HepG2 (cell line): ENCODE measurements around the gene NUP93. TPM values are rescaled to one million over a fixed set of nuclear protein-coding genes. Genes with fewer than 3 reads are reported as not detected.
A peak's percentile ranks its signal among the peaks of the same experiment; 100 is the strongest.

ENCODE experiments used
- CBX2 ChIP-seq, 2 experiments: fragments of 200-600 bp in 1 of 2; sonication (generic); formaldehyde crosslinking in 1 of 2; IDR thresholded peaks; 2 replicates each; pipeline versions ENCODE4 v1.7.0 to v1.8.1; 2018 to 2022; ENCODE audit warnings: low read depth in 2 of 2, low read length in 1 of 2, mild to moderate bottlenecking in 1 of 2, missing genetic modification reagents in 1 of 2
- KDM5A ChIP-seq: fragments of 200-600 bp; sonication (generic); IDR thresholded peaks from 2 replicates; pipeline ENCODE4 v1.7.0; 2018; ENCODE audit warnings: antibody characterized with exemption, mild to moderate bottlenecking, low read length, borderline replicate concordance
- MTA3 ChIP-seq: sonication (generic); formaldehyde crosslinking; IDR thresholded peaks from 2 replicates; pipeline ENCODE4 v1.4.0; 2020; ENCODE audit warnings: missing genetic modification reagents
- PRPF4 ChIP-seq: fragments of 200-400 bp; formaldehyde crosslinking; IDR thresholded peaks from 2 replicates; pipeline ENCODE4 v1.6.1; 2016; ENCODE audit warnings: low read length, low read depth; ENCODE audit not compliant: poor library complexity, severe bottlenecking
- RAD21 ChIP-seq: fragments of 450-650 bp; formaldehyde crosslinking; IDR thresholded peaks from 2 replicates; pipeline ENCODE4 v1.5.0; 2020; ENCODE audit warnings: mild to moderate bottlenecking
- SIX1 ChIP-seq: sonication (generic); formaldehyde crosslinking; IDR thresholded peaks from 2 replicates; pipeline ENCODE4 v1.4.0; 2020; ENCODE audit warnings: missing genetic modification reagents, borderline replicate concordance
- SP1 ChIP-seq, 2 experiments: fragments of 450-650 bp in 1 of 2; sonication (generic) in 1 of 2; formaldehyde crosslinking in 1 of 2; IDR thresholded peaks; 2 replicates each; pipeline versions ENCODE4 v1.4.0 to v1.6.1; 2016 to 2020; ENCODE audit warnings: missing genetic modification reagents in 1 of 2
- TMF1 ChIP-seq: sonication (generic); formaldehyde crosslinking; IDR thresholded peaks from 2 replicates; pipeline ENCODE4 v1.8.1; 2022; ENCODE audit warnings: low read depth, missing genetic modification reagents
- ZFP62 ChIP-seq: sonication (generic); formaldehyde crosslinking; IDR thresholded peaks from 2 replicates; pipeline ENCODE4 v1.4.0; 2020; ENCODE audit warnings: missing genetic modification reagents
- ZNF138 ChIP-seq: sonication (generic); formaldehyde crosslinking; IDR thresholded peaks from 2 replicates; pipeline ENCODE4 v1.5.0; 2020; ENCODE audit warnings: mild to moderate bottlenecking, low read depth, missing genetic modification reagents
- ZNF335 ChIP-seq: sonication (generic); formaldehyde crosslinking; IDR thresholded peaks from 2 replicates; pipeline ENCODE4 v1.4.0; 2020; ENCODE audit warnings: missing genetic modification reagents
- ZNF615 ChIP-seq: sonication (generic); formaldehyde crosslinking; IDR thresholded peaks from 2 replicates; pipeline ENCODE4 v1.5.0; 2020; ENCODE audit warnings: mild to moderate bottlenecking, missing genetic modification reagents, borderline replicate concordance
- ZNF670 ChIP-seq: sonication (generic); formaldehyde crosslinking; IDR thresholded peaks from 2 replicates; pipeline ENCODE4 v1.8.0; 2022; ENCODE audit warnings: mild to moderate bottlenecking, missing genetic modification reagents, borderline replicate concordance
- polyA plus RNA-seq, 8 experiments: library from polyadenylated mRNA; depleted of rRNA in 3 of 8; stranded (reverse) in 7 of 8; unstranded in 1 of 8; fragments of >200 nt; fragmentation: Illumina TruSeq in 4 of 8; extraction: Trizol in 4 of 8; gene quantifications; 2 replicates each; pipeline versions ENCODE4 v1.2.1 to v1.2.3, GENCODE V29; 2011 to 2016; ENCODE audit warnings: low read depth in 4 of 8, missing spikeins in 1 of 8, mixed read lengths in 1 of 8; ENCODE audit not compliant: insufficient read depth in 1 of 8
- total RNA-seq, 5 experiments: library from RNA; depleted of rRNA; stranded (reverse); fragments of >200 nt; fragmentation: Illumina TruSeq; extraction: Trizol; gene quantifications; 2 replicates each; pipeline ENCODE4 v1.2.3, GENCODE V29; 2016; ENCODE audit warnings: low read depth in 1 of 5
- TF ChIP-seq, protein P1 (sequence below): IDR thresholded peaks from 2 replicates; pipeline ENCODE4 v1.6.1; 2016; ENCODE audit warnings: mild to moderate bottlenecking, missing biosample characterization, missing genetic modification reagents
- TF ChIP-seq, protein P2 (sequence below): sonication (generic); formaldehyde crosslinking; IDR thresholded peaks from 2 replicates; pipeline ENCODE4 v1.4.0; 2020; ENCODE audit warnings: missing genetic modification reagents, borderline replicate concordance
- TF ChIP-seq, protein P3 (sequence below): sonication (generic); formaldehyde crosslinking; IDR thresholded peaks from 2 replicates; pipeline ENCODE4 v1.8.1; 2023; ENCODE audit warnings: mild to moderate bottlenecking, missing genetic modification reagents, borderline replicate concordance
- TF ChIP-seq, protein P4 (sequence below): sonication (generic); formaldehyde crosslinking; IDR thresholded peaks from 2 replicates; pipeline ENCODE4 v1.4.0; 2020; ENCODE audit warnings: missing genetic modification reagents
- TF ChIP-seq, protein P5 (sequence below): sonication (generic); formaldehyde crosslinking; IDR thresholded peaks from 2 replicates; pipeline ENCODE4 v1.4.0; 2020; ENCODE audit warnings: mild to moderate bottlenecking, missing genetic modification reagents

Gene NUP93
- total and polyA plus RNA-seq, 2 of the 13 experiments (the other 11 are each of a cell fraction or from before 2014, with no cell fraction given) = 58.5 to 140 TPM

DNA sequence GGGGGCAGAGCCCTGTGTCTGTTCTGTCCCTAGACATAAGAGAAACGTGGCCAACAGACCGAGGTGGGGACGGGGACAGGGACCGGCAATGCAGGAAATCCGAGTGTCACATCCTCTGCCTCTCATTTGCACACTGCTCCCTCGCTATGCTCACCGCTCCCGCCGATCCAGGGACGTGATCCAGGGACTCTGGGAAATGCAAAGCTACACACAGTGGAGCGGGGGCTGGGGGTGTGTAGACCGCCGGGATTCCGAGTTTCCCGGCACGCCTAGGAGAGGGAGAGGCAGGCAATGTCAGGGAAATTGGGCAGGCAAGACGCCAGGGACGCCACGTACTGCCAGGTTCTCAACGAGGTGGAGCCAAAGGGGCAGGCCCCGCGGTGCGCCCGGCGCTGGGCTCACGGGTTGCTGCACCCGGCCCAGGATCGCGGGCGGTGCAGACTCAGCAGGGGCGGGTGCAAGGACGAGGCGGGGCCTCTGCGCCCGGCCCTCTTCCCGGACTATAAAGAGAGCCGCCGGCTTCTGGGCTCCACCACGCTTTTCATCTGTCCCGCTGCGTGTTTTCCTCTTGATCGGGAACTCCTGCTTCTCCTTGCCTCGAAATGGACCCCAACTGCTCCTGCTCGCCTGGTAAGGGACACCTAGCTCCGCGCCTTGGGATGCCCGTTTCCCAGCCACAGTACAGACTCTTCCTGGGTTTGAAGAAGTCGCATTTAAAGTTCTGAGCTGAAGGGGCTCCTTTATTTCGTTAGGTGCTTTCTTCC is 47.8 kb upstream of the NUP93 start, which contains the start of gene MT1X (continued):
- TF ChIP-seq SP1 (IDR thresholded peaks at IDR 0.05) = no peak
- TF ChIP-seq SP1 (CRISPR knock-in tag; IDR thresholded peaks at IDR 0.05) = peak; percentile 82
- no peak for TF ChIP-seq ZNF615
- no peak for TF ChIP-seq MTA3 (CRISPR knock-in tag)
- TF ChIP-seq SIX1 (CRISPR knock-in tag) = no peak
- no peak for TF ChIP-seq ZNF670 (CRISPR knock-in tag)
- TF ChIP-seq, protein P1, sequence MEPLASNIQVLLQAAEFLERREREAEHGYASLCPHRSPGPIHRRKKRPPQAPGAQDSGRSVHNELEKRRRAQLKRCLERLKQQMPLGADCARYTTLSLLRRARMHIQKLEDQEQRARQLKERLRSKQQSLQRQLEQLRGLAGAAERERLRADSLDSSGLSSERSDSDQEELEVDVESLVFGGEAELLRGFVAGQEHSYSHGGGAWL (CRISPR knock-in tag) = no peak; the same call in 1 of the 2 replicates
- TF ChIP-seq ZNF335 (CRISPR knock-in tag) = no peak
- no peak; the same call in 1 of the 2 replicates for TF ChIP-seq CBX2 (IDR thresholded peaks at IDR 0.05; ENCODE audit: low read depth, low read length)
- TF ChIP-seq CBX2 (CRISPR knock-in tag; IDR thresholded peaks at IDR 0.05; ENCODE audit: low read depth) = peak; percentile 78; the same call in 1 of the 2 replicates
- TF ChIP-seq, protein P2, sequence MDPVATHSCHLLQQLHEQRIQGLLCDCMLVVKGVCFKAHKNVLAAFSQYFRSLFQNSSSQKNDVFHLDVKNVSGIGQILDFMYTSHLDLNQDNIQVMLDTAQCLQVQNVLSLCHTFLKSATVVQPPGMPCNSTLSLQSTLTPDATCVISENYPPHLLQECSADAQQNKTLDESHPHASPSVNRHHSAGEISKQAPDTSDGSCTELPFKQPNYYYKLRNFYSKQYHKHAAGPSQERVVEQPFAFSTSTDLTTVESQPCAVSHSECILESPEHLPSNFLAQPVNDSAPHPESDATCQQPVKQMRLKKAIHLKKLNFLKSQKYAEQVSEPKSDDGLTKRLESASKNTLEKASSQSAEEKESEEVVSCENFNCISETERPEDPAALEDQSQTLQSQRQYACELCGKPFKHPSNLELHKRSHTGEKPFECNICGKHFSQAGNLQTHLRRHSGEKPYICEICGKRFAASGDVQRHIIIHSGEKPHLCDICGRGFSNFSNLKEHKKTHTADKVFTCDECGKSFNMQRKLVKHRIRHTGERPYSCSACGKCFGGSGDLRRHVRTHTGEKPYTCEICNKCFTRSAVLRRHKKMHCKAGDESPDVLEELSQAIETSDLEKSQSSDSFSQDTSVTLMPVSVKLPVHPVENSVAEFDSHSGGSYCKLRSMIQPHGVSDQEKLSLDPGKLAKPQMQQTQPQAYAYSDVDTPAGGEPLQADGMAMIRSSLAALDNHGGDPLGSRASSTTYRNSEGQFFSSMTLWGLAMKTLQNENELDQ (CRISPR knock-in tag) = no peak
- TF ChIP-seq PRPF4 = no peak
- TF ChIP-seq, protein P3, sequence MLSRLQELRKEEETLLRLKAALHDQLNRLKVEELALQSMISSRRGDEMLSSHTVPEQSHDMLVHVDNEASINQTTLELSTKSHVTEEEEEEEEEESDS (CRISPR knock-in tag) = no peak
- no peak for TF ChIP-seq ZNF138
- TF ChIP-seq RAD21 (CRISPR knock-in tag) = no peak
- TF ChIP-seq ZFP62 (CRISPR knock-in tag) = no peak
- TF ChIP-seq TMF1 (CRISPR knock-in tag) = 0 out of 2 replicates have a peak, but pooled peaks have one; percentile 42
- TF ChIP-seq KDM5A = peak; percentile 27; the same call in 1 of the 2 replicates
- TF ChIP-seq, protein P4, sequence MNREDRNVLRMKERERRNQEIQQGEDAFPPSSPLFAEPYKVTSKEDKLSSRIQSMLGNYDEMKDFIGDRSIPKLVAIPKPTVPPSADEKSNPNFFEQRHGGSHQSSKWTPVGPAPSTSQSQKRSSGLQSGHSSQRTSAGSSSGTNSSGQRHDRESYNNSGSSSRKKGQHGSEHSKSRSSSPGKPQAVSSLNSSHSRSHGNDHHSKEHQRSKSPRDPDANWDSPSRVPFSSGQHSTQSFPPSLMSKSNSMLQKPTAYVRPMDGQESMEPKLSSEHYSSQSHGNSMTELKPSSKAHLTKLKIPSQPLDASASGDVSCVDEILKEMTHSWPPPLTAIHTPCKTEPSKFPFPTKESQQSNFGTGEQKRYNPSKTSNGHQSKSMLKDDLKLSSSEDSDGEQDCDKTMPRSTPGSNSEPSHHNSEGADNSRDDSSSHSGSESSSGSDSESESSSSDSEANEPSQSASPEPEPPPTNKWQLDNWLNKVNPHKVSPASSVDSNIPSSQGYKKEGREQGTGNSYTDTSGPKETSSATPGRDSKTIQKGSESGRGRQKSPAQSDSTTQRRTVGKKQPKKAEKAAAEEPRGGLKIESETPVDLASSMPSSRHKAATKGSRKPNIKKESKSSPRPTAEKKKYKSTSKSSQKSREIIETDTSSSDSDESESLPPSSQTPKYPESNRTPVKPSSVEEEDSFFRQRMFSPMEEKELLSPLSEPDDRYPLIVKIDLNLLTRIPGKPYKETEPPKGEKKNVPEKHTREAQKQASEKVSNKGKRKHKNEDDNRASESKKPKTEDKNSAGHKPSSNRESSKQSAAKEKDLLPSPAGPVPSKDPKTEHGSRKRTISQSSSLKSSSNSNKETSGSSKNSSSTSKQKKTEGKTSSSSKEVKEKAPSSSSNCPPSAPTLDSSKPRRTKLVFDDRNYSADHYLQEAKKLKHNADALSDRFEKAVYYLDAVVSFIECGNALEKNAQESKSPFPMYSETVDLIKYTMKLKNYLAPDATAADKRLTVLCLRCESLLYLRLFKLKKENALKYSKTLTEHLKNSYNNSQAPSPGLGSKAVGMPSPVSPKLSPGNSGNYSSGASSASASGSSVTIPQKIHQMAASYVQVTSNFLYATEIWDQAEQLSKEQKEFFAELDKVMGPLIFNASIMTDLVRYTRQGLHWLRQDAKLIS (CRISPR knock-in tag) = no peak
- TF ChIP-seq, protein P5, sequence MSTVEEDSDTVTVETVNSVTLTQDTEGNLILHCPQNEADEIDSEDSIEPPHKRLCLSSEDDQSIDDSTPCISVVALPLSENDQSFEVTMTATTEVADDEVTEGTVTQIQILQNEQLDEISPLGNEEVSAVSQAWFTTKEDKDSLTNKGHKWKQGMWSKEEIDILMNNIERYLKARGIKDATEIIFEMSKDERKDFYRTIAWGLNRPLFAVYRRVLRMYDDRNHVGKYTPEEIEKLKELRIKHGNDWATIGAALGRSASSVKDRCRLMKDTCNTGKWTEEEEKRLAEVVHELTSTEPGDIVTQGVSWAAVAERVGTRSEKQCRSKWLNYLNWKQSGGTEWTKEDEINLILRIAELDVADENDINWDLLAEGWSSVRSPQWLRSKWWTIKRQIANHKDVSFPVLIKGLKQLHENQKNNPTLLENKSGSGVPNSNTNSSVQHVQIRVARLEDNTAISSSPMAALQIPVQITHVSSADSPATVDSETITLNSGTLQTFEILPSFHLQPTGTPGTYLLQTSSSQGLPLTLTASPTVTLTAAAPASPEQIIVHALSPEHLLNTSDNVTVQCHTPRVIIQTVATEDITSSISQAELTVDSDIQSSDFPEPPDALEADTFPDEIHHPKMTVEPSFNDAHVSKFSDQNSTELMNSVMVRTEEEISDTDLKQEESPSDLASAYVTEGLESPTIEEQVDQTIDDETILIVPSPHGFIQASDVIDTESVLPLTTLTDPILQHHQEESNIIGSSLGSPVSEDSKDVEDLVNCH (CRISPR knock-in tag) = no peak
